ENCODE measurements around the gene KRT222.
A peak's percentile ranks its signal among the peaks of the same experiment; 100 is the strongest.

The KRT222 gene

DNA sequence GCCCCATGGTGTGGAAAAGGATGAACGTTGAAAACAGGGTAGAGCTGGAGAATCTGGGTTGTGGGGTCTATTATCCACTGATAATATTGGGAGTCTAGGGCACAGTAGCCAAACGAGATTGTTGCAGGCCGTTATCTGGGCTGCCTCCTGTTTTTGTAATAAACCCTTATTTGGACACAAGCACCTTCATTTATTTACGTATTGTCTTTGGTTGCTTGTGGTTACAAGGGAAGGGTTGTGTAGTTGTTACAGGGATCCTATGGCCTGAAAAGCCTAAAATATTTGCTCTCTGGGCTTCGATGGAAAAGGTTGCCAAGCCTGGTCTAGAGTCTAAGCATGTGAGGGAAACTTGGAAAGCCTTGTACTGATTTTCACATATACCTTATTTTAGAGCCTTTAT is 13.0 kb downstream of the KRT222 start:
- H3K4me1 ChIP-seq, result peaks cover 3% of the 10 kb centered on the region; the same call in 1 of the 2 replicates
- no peaks in the 10 kb centered on the region for H3K9me3 ChIP-seq
- no peaks in the 10 kb centered on the region; the same call in 1 of the 2 replicates for H3K36me3 ChIP-seq
- no peak overlapping the region for H3K4me3 ChIP-seq (ENCODE audit: low read depth, low read length)
- TF ChIP-seq, protein P1, sequence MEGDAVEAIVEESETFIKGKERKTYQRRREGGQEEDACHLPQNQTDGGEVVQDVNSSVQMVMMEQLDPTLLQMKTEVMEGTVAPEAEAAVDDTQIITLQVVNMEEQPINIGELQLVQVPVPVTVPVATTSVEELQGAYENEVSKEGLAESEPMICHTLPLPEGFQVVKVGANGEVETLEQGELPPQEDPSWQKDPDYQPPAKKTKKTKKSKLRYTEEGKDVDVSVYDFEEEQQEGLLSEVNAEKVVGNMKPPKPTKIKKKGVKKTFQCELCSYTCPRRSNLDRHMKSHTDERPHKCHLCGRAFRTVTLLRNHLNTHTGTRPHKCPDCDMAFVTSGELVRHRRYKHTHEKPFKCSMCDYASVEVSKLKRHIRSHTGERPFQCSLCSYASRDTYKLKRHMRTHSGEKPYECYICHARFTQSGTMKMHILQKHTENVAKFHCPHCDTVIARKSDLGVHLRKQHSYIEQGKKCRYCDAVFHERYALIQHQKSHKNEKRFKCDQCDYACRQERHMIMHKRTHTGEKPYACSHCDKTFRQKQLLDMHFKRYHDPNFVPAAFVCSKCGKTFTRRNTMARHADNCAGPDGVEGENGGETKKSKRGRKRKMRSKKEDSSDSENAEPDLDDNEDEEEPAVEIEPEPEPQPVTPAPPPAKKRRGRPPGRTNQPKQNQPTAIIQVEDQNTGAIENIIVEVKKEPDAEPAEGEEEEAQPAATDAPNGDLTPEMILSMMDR (IDR thresholded peaks at IDR 0.05; ENCODE audit: low read depth, low read length), result no peak
- H3K27me3 ChIP-seq, result peaks cover 27% of the 10 kb centered on the region
- DNase-seq, result no peak

GRCh38 chr17:40648384-40648968 is 16.5 kb downstream of the KRT222 start:
- no peaks in the 10 kb centered on the region; the same call in 1 of the 2 replicates for H3K27me3 ChIP-seq
- H3K4me1 ChIP-seq, result peaks cover 3% of the 10 kb centered on the region; the same call in 1 of the 2 replicates
- TF ChIP-seq, protein P1 (IDR thresholded peaks at IDR 0.05; ENCODE audit: low read depth, low read length), result no peak
- peaks cover 19% of the 10 kb centered on the region for H3K36me3 ChIP-seq
- DNase-seq, result no peak
- H3K4me3 ChIP-seq (ENCODE audit: low read depth, low read length), result peak overlapping the region; percentile 99
- H3K9me3 ChIP-seq, result no peaks in the 10 kb centered on the region

DNA sequence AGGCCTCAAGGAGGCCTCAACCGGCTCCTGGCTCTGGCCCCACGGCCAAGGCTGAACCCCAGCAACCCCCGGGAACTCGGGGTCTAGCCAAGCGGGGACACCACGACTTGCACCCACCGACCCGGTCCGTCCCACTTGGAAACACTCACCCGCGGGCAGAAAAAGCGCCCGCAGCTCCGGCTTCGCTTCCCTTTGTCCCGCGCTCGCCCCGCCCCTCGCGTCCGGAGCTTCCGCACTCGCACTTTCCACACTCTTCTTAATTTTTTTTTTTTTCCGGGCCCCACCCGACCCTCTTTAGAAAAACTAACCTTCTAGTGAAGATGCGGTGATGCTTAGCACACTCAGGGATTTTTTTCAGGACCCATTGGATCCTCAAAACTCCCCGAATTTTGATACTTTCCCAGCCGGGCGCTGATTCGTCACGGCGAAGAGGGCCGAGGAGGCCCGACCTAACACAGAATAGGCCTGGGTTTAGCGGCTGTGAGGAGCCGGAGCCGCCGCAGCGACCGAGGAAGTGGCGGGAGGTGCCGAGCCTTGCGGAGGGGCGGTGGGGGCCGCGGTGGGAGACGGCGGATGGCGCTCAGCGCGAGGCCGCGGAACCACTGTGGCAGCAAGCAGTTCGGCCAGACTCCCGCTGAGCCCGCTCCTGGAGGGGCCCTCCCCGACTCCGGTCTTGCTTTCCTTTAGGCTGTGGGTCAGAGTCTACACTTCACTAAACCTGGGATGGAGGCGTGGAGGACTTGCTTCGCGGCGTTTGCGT is 17.2 kb downstream of the KRT222 start, which contains the start of gene SMARCE1:
TSS of gene SMARCE1 (minus strand) at position 195 of the 760 bp plus-strand sequence. CDS start 2,016 bp downstream, outside the sequence.
- Histone ChIP-seq H3K4me3 (ENCODE audit: low read depth, low read length) (peak within 1 kb of the TSS; percentile 99), H3K27me3 (no peaks in the 10 kb centered on the region), H3K4me1 (peaks cover 3% of the 10 kb centered on the region; the same call in 1 of the 2 replicates), H3K36me3 (peaks cover 26% of the 10 kb centered on the region), H3K9me3 (no peaks in the 10 kb centered on the region)
- TF ChIP-seq, protein P1 (IDR thresholded peaks at IDR 0.05; ENCODE audit: low read depth, low read length), result no peak
- DNase-seq, result peak; percentile 73

DNA sequence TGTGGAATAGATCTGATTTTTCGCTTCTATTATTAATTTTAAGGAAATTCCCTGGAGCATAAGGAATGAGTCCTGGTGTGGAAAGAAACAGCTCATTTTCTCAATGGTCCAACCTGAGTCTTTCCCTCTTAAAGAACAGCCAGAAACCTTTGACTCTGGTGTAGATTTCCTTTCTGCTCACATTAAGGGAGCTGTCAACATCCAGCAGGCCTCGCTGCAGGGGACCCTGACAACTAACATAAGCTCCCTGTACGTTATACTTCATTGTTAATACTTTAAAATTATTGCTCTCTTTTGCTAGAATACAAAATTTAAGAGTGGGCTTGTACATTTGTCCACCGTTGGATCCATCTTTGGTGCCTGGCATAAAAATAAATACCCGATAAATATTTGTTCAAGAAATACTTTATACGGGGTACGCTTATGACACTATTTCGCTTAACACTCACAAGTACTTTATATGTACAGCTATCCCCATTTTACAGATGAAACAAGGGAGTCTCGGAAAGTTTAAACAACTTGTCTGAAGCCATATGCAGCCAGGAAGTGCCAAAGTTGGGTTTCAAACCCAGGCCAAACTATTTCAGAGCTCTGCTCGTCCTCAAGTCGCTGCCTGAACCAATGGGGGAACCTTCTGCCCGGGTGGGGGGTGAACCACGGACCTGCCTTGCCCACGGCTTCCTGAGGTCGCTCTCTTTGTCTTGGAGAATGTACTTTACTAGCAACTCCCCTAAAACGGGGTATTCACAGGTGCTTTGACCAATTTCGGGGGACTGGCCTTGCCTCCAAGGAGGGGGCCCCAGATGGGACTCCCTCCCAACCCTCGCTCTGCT is 18.0 kb downstream of the KRT222 start:
- TF ChIP-seq, protein P1 (IDR thresholded peaks at IDR 0.05; ENCODE audit: low read depth, low read length), result no peak
- Histone ChIP-seq H3K4me3 (ENCODE audit: low read depth, low read length) (peak overlapping the region; percentile 99), H3K9me3 (no peaks in the 10 kb centered on the region), H3K36me3 (peaks cover 34% of the 10 kb centered on the region), H3K4me1 (peaks cover 3% of the 10 kb centered on the region; the same call in 1 of the 2 replicates), H3K27me3 (no peaks in the 10 kb centered on the region)
- DNase-seq, result peak; percentile 36

GRCh38 chr17:40645943-40646342 is 19.0 kb downstream of the KRT222 start:
- H3K4me3 ChIP-seq (ENCODE audit: low read depth, low read length), result no peak overlapping the region

More at GRCh38 chr17:40645943-40646342, 19.0 kb downstream of the KRT222 start:
- DNase-seq, result no peak
- Histone ChIP-seq H3K36me3 (peaks cover 44% of the 10 kb centered on the region), H3K4me1 (peaks cover 3% of the 10 kb centered on the region; the same call in 1 of the 2 replicates), H3K9me3 (no peaks in the 10 kb centered on the region), H3K27me3 (no peaks in the 10 kb centered on the region)
- TF ChIP-seq, protein P1 (IDR thresholded peaks at IDR 0.05; ENCODE audit: low read depth, low read length), result no peak

All from BE2C (cell line).